Activated CD4-positive, alpha-beta T cell treated with anti-CD3 and anti-CD28 coated beads for 4 hours (primary cell): ENCODE data around the gene GALNT2.

ENCODE experiments used
- DNase-seq, 2 donors: peaks; one replicate each; pipeline ENCODE4 v3.0.0-alpha.2; 2020

The GALNT2 gene

GRCh38 chr1:230170622-230171021 is 103.6 kb downstream of the GALNT2 start:
- DNase-seq: no peak

- DNase-seq: no peak
Measured at GRCh38 chr1:230171356-230172015, 104.4 kb downstream of the GALNT2 start.

- no peak for DNase-seq
Measured at GRCh38 chr1:230172016-230172537, 105.0 kb downstream of the GALNT2 start.

GRCh38 chr1:230173187-230173975 is 106.3 kb downstream of the GALNT2 start:
- DNase-seq: no peak

GRCh38 chr1:230174041-230174440 is 107.0 kb downstream of the GALNT2 start:
- no peak for DNase-seq

DNA sequence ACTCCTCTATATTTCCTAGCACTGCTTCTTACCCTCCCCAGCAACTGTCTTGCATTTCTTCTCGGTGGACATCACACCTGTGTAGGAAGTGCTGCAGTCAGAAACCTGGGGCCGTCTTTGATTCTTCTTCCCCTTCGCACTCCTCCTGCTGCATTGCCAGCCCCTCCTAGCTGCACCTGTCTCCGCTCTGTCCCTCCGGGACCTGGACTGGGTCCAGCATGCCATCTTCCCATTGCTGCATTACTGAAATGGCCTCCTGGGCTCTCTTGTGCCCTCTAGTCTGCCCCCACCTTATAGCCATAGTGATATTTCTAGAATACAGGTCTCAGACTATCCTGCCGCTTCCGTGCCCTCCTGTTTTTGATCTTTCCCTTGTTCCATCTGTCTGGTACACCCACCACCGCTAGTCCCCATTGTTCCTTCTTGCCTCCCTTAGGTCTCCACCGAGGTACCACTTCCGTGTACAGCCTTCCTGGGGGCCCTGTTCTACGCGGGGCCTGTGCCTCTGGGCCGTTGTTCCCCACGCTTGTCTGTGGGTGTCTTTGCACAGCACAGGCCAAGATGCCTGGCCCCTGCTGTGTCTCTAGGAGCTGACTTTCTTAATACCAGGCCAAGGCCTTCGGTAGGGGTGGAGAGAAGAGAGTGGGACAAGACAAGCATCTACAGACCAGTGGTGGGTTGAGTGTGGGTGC is 107.6 kb downstream of the GALNT2 start:
- DNase-seq: no peak

- DNase-seq: no peak
Measured at GRCh38 chr1:230175163-230175747, 108.2 kb downstream of the GALNT2 start.

- no peak for DNase-seq
Measured at GRCh38 chr1:230175839-230176238, 108.8 kb downstream of the GALNT2 start.

GRCh38 chr1:230176326-230176725 is 109.3 kb downstream of the GALNT2 start:
- no peak for DNase-seq

DNA sequence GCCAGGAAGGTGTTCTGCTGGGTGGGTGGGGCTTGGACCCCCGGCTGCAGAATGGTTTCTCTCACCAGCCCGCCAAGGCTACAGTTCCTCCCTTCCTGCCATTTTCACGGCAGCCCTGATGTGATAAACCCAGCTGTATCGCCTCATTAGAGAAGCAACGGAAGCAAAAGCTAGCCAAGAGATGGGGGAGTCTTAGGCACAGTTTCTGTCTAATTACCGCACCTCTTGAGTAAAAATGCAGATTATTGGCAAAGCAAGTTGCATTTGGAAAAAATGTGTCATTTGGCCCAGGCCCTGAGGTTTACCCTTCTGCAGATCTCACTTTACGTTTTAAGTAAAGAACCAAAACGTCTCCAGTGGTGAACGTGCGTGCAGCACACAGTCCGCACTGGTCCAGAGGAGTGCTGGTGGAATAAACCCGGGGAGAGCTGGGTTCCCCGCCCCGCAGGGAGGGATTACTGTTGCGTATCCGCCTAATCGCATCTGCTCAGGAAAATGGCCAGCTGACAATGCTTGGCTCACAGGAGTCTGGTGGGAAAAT is 109.9 kb downstream of the GALNT2 start:
- DNase-seq: no peak

DNA sequence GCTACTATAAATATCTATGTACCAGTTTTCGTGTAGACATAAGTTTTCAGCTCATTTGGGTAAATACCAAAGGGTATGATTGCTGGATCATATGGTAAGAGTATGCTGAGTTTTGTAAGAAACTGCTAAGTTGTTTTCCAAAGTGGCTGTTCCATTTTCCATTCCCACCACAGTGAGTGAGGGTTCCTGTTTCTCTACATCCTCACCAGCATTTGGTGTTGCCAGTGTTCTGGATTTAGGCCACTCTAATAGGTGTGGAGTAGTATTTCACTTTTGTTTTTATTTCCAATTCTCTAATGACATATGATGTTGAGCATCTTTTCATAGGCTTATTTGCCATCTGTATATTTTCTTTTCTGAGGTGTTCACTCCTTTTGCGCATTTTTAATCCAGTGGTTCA is 112.2 kb downstream of the GALNT2 start:
- DNase-seq: no peak

- no peak for DNase-seq
Measured at GRCh38 chr1:230185076-230186001, 118.3 kb downstream of the GALNT2 start.

DNA sequence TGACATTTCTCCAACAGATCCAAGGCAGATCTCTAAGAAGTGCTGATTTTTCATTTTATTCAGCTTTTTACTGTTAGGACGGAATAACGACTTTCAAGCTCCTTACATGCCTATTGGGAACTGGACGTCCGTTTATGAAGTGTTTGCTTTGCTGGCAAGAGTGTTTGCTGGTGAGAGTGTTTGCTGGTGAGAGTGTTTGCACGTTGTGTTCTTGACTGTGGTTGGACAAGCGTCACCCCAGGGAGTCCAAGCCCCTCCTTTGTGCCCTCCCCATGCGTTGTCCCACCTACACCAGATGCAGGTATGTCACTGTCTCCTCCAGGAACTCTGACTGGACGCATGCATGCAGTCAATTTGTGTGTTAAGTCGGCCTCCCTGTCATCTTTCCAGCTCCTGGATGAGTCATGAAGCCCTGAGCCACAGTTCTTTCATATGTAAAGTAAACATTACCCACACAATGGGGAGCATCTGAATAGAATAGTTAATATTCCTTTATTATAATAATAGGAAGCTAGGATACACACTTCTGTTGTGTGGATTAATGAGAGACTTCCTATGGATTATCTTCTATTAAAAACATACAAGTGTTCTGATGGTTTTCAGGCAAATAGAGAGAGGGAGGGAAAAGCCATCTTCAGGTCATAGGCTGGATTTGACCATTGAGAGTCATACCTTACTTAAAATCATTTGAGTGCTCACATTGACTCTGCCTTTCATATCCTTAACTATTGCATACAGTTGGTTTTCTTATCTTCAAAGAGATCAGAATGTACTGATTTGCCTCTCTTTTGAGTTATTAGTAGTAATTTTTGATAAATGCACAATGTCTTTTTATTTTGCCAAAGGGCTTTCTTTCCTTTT is 119.2 kb downstream of the GALNT2 start:
- no peak for DNase-seq

DNA sequence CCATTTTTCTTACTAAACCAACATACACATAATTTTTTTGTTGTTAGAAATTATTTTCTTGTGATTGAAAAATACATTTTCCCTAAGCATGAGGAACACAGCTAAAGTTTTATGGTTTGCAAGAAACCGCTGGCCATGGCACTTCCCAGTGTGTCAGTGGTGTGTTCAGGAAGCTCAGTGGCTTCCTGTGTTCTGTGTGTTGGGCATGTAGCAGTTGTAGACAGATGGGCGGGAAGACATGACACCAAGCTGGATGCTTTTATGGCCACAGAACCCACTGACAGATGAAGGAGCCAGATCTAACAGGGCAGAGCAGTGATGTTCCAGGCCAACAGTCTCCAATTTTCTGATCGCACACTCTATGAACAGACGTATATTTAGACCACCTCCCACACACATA is 119.8 kb downstream of the GALNT2 start:
- DNase-seq: no peak

DNA sequence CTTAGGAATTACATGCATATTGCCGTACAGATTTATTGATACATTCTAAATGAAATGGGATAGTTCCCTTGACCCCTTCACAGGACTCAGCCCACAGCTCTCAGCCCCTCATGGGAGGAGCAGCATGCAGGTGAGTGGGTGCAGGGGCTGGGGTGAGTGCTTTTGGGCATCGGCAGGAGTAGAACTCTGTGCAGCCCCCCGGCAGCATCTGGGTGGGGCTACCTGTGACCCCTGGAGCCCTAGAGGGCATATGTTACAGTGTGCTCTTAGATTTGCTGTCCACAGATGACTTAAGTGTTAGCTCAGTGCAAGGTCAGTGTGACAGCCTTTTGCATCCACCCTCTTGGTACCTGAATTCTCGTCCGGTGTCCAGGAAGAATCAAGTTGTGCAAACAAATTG is 120.3 kb downstream of the GALNT2 start:
- no peak for DNase-seq

DNA sequence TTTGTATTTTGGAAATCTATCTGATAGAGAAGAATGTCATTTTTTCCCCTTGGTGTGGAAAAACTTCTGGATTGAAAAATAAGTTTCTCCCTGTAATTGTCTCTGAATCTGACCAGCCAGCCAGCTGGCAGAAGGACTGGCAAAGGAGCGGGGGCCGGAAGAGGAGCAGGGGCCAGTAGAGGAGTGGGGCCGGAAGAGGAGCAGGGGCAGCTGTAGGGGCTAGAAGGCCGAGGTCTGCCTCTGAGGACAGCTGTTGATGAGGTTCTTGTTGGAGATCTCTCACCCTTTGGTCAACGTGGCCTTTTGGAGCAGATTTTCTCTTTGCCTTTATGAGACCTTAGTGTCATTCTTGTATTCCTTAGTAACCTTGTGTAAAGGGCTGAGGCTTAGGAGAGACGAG is 121.8 kb downstream of the GALNT2 start:
- DNase-seq: no peak

DNA sequence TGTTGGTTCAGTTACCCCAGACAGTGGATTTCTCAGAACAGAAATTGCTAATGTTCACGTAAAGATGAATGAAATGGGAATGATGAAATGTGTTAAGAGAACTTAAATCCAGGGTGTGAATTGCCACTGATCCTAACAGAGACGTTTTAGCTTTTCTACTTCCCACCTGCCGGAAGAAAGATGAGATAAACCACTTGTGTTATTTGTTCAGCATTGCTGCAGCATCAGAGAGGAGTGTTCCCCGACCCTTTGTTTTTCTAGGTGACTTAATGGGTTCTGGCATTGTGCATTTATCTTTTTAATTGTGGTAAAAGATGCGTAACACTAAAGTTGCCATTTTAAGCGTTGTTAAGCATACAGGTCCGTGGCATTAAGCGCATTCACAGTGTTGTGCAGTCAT is 122.3 kb downstream of the GALNT2 start:
- no peak for DNase-seq

GRCh38 chr1:230189824-230190223 is 122.8 kb downstream of the GALNT2 start:
- DNase-seq: no peak

DNA sequence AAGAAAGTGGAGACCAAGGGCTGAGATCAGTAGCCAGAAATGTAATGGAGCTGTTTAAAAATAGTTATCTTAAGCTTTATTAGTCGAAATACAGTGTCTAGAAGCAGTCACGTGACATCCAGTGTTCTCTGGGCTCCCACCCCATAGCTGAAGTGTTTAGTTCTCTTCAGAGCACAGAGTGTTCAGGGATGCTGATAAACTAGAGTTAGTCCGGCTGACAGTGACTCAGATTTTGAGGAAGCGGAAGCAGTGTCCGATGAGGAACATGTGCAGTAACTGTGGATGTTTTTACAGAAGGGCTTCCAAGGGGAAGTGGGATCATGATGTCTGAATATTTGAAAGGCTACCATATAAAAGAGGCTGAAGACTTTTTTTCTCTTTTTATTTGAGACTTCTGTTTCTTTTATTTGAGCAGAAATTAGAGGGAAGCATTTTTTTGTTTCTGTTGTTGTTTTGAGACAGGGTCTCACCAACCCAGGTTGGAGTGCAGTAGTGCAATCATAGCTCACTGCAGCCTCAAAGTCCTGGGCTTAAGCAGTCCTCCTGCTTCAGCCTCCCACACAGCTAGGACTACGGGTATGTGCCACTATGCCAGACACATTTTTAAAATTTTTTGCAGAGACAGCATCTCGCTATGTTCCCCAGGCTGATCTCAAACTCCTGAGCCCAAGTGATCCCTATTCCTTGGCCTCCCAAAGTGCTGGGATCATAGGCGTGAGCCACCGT is 124.2 kb downstream of the GALNT2 start:
- no peak for DNase-seq

- DNase-seq: no peak
Measured at GRCh38 chr1:230191855-230192254, 124.8 kb downstream of the GALNT2 start.
